K562 treated with DMSO at 1 percent for 48 hours (cell line): Measurements from ENCODE around the gene MS4A6E. TPM values are rescaled to one million over a fixed set of nuclear protein-coding genes. Genes with fewer than 3 reads are reported as not detected.

ENCODE experiments used
- total RNA-seq: library from RNA; unstranded; fragments of 300-600 nt; gene quantifications from 2 replicates; pipeline ENCODE4 v1.2.3, GENCODE V29; 2022; ENCODE audit warnings: low replicate concordance; ENCODE audit errors: extremely low read depth

The MS4A6E gene
- not detected in 2 replicates for total RNA-seq

DNA sequence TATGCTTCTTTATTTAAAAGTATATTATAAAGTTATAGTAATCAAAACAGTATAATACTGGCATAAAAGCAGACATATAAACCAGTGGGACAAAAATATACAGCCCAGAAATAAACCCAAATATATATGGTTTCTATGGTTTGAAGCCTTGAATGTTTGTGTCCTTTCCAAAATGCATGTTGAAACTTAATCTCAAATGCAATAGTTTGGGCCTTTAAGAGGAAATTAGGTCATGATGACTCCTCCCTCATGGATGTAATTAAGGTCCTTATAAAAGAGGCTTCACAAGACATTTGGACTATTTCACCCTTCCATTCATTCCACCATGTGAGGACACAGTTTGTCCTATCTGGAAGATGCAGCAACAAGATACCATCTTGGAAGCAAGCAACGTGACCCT, at the start of gene MS4A6E:
Gene MS4A6E, plus strand, starts transcription at position 301 of the 400 bp plus-strand sequence. CDS start 7,641 bp downstream, outside the sequence.

GRCh38 chr11:60280412-60280811, 46.6 kb upstream of the MS4A6E start, which contains the start of gene MS4A4A:
Gene MS4A4A, plus strand, starts transcription at chr11:60280666. Its CDS starts 10 bp downstream, at chr11:60280676.

DNA sequence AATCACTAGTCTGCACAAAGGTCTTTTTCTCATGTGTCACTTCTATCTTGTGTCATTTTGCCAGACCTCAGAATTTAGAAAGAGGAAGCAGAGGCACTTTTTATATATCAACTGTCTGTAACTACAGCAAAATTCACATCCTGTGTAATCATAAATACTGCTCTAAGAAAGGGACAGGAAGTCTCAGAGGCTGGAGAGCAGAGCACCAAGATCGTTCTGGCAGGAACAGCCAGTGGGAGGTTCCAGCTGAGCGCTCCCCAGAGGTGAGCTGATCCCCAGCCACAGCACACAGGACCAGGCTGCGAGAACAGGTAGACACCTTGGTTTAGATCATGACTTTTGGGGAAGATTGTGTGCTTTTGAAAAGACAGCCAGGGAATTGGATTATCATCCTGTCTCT, 51.3 kb downstream of the MS4A6E start, which contains the start of gene MS4A7:
Gene MS4A7, plus strand, starts transcription at position 179 of the 400 bp plus-strand sequence. CDS start 4,610 bp downstream, outside the sequence.

Other genes with a start within 250 kb of the MS4A6E start
- gene MS4A2, start 238.6 kb upstream of the MS4A6E start, total RNA-seq: not detected in 2 replicates
- not detected in 2 replicates for gene MS4A6A, start 144.2 kb upstream of the MS4A6E start, total RNA-seq
- not detected in 2 replicates for gene MS4A4E, start 84.1 kb upstream of the MS4A6E start, total RNA-seq
- not detected in 2 replicates for gene MS4A4A, start 46.6 kb upstream of the MS4A6E start, total RNA-seq
- gene MS4A7, start 51.3 kb downstream of the MS4A6E start, total RNA-seq: not detected in 2 replicates
- gene MS4A14, start 69.2 kb downstream of the MS4A6E start, total RNA-seq: not detected in 2 replicates
- gene MS4A5, start 102.3 kb downstream of the MS4A6E start, total RNA-seq: not detected in 2 replicates
- not detected in 2 replicates for gene MS4A1, start 128.6 kb downstream of the MS4A6E start, total RNA-seq
- not detected in 2 replicates for gene MS4A12, start 165.5 kb downstream of the MS4A6E start, total RNA-seq
- gene MS4A13, start 188.1 kb downstream of the MS4A6E start, total RNA-seq: not detected in 2 replicates